ENCODE data around the gene CXCR5.
"Not testable (repeated sequence)": the region's sequence is repeated elsewhere in the genome, so short reads cannot be mapped to it uniquely, and the experiment has no call there.

CXCR5 gene, protein sequence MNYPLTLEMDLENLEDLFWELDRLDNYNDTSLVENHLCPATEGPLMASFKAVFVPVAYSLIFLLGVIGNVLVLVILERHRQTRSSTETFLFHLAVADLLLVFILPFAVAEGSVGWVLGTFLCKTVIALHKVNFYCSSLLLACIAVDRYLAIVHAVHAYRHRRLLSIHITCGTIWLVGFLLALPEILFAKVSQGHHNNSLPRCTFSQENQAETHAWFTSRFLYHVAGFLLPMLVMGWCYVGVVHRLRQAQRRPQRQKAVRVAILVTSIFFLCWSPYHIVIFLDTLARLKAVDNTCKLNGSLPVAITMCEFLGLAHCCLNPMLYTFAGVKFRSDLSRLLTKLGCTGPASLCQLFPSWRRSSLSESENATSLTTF

DNA sequence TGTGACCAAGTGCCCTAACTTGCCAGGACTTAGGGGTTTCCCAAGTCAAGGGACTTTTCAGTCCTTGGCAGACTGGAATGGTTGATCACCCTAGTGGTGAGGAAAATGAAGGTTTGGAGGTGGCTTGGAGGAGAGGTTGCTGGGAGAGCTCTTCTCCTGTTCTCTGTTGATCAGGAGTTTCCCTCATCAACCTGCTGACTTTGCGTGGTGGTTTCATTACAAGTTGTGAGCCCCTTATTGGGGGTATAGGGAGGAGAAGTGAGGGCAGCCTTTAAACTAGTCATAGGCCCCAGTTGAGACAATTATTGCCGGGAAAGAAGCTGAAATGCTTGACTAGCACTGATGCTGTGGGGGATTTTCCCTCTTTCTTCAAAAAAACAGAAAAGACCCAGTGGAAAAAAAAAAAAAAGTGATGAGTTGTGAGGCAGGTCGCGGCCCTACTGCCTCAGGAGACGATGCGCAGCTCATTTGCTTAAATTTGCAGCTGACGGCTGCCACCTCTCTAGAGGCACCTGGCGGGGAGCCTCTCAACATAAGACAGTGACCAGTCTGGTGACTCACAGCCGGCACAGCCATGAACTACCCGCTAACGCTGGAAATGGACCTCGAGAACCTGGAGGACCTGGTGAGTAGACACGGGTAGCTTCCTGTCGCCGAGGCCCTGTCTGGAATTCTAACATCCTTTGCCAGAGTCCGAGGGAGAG, at the start of gene CXCR5:
Gene CXCR5 (plus strand): TSS at position 525 of the 704 bp plus-strand sequence. CDS start 50 bp downstream, at position 575.
- TF ChIP-seq, protein P1, sequence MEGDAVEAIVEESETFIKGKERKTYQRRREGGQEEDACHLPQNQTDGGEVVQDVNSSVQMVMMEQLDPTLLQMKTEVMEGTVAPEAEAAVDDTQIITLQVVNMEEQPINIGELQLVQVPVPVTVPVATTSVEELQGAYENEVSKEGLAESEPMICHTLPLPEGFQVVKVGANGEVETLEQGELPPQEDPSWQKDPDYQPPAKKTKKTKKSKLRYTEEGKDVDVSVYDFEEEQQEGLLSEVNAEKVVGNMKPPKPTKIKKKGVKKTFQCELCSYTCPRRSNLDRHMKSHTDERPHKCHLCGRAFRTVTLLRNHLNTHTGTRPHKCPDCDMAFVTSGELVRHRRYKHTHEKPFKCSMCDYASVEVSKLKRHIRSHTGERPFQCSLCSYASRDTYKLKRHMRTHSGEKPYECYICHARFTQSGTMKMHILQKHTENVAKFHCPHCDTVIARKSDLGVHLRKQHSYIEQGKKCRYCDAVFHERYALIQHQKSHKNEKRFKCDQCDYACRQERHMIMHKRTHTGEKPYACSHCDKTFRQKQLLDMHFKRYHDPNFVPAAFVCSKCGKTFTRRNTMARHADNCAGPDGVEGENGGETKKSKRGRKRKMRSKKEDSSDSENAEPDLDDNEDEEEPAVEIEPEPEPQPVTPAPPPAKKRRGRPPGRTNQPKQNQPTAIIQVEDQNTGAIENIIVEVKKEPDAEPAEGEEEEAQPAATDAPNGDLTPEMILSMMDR (conservative IDR thresholded peaks at IDR 0.05; ENCODE audit: low read depth, low read length): peak; percentile 21
- no peak within 1 kb of the TSS for H3K4me3 ChIP-seq (ENCODE audit: low read depth, low read length)
- peak; percentile 46 for DNase-seq (ENCODE audit: low read depth)

DNA sequence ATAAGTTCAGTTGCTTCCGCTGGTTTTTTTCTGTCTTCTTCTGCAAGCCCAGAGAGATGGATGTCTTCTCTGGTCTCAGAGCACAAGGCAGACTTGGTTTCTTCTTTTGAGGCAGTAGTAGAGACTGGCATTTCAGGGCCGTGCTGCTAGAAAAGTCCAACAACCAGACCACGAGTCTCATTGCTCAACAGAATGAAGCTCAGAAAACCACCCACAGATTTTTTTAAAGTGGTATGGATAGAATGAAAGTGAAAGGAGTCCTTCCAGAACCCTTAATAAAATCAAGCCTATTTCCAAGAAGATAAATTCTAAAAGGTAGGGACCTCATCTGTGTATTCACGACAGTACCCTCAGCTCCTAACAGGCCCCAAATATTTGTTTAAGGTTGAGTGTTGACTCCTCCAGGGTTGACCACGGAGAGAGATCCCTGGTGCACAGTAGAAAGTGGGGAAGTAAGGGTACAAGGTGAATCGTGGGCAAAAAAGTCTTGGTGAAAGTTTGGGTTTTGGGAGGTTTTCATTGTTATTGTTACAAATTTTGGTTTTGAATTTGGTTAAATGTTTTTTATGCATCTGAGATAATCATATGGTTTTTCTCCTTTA, 49.2 kb upstream of the CXCR5 start:
- TF ChIP-seq, protein P1 (conservative IDR thresholded peaks at IDR 0.05; ENCODE audit: low read depth, low read length): no peak
- H3K4me3 ChIP-seq (ENCODE audit: low read depth, low read length): no peak overlapping the region
- peak; percentile 79 for DNase-seq (ENCODE audit: low read depth)

DNA sequence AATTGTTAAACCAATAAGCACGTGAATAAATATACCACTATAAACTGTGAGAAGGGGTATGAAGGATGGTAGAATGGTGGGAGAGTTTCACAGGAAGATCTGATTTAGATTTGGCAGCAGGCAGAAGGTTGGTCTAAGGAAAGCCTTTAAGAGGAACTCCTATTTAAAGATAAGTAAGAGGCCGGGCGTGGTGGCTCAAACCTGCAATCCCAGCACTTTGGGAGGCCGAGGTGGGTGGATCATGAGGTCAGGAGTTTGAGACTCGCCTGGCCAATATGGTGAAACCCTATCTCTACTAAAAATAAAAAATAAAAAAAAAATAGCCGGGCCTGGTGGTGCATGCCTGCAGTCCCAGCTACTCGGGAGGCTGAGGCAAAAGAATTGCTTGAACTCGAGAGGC, 45.8 kb upstream of the CXCR5 start:
- DNase-seq (ENCODE audit: low read depth): no peak
- no peak overlapping the region for H3K4me3 ChIP-seq (ENCODE audit: low read depth, low read length)
- TF ChIP-seq, protein P1 (conservative IDR thresholded peaks at IDR 0.05; ENCODE audit: low read depth, low read length): no peak

DNA sequence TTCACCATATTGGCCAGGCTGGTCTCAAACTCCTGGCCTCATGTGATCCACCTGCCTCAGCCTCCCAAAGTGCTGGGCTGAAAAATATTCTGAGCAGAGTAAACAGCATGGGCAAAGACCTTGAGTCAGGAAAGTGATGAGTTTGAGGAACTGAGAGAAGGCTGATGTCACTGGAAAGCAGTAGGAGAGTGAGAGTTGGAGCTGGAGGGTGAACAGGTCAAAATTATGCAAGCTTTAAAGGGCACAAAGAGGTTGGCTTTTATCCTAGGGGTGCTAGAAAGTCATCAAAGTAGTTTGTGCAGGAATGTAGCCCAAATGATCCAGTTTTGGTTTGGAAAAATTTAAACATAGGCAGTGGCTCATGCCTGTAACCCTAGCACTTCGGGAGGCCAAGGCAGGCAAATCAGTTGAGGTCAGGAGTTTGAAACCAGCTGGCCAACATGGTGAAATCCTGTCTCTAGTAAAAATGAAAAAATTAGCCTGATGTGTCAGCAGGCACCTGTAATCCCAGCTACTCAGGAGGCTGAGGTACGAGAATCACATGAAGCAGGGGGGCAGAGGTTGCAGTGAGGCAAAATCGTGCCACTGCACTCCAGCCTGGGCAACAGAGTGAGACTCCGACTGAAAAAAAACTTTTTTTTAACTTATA, 44.7 kb upstream of the CXCR5 start:
- H3K4me3 ChIP-seq (ENCODE audit: low read depth, low read length): no peak overlapping the region
- DNase-seq (ENCODE audit: low read depth): peak; percentile 8
- TF ChIP-seq, protein P1 (conservative IDR thresholded peaks at IDR 0.05; ENCODE audit: low read depth, low read length): no peak

DNA sequence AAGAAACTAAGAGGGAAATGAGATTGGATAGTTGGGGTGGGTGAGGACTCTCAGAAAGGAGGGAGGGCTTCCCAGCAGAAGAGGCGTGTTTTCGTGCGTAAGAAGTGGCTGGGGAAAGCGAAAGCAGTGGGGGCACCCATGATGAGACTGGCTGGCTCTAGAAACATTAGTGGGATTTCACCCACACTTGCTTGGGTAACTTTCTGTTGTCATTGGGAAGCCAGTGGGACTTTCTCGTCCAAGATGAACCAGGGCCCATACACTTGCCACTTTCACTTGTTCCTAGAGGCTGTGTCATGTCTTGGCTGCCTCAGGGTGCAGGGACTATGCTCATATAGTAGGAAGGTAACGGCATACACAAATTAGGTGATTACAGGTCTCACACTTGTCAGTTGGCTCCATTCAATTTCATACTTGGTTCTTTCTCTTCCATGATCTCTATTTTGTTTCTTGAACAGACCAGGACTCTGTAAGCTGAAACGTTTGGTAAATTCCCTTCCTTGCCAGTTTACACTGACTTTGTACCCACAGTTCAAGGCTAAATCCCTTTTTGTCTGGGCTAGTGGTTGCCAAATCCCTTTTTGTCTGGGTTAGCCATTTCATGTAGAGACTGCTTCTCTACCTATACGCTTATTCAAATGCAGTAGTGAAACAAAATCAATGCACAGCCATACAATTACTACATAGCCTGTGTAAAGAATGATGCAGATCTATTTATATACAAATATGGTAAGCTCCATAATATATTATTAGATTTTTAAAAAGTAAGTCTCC, 42.0 kb upstream of the CXCR5 start:
- H3K4me3 ChIP-seq (ENCODE audit: low read depth, low read length): no peak overlapping the region
- DNase-seq (ENCODE audit: low read depth): no peak
- TF ChIP-seq, protein P1 (conservative IDR thresholded peaks at IDR 0.05; ENCODE audit: low read depth, low read length): no peak

DNA sequence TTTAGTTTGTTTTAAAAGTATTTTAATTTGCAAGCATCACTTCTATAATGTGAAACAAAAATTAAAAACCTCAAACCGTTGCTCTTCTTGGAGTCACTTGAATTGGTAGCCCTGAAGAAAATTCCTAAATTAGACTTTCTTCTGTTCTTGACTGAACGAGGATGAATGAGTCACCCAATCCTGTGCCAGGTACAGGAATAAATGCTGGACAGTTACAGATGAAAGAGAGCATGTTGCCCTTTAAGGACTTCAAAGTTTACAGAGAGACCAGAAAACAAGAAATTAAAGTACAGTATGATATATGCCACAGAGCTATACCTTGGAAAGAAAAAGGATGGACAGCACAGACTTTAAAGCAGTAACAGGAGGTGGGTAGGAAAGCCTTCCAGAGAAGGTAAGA, 41.3 kb upstream of the CXCR5 start:
- peak; percentile 52 for DNase-seq (ENCODE audit: low read depth)
- TF ChIP-seq, protein P1 (conservative IDR thresholded peaks at IDR 0.05; ENCODE audit: low read depth, low read length): no peak
- H3K4me3 ChIP-seq (ENCODE audit: low read depth, low read length): no peak overlapping the region

DNA sequence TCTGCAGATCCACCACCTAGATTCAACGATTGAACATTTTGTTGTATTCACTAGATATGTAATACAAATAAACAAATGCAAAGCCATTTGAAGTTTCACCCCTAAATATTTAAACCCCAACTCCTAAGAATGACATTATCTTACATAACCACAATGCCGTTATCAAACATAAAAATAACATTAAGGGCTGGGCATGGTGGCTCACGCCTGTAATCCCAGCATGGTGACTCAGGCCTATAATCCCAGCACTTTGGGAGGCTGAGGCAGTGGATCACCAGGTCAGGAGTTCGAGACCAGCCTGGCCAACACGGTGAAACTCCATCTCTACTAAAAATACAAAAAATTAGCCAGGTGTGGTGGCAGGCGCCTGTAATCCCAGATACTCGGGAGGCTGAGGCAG, 40.8 kb upstream of the CXCR5 start:
- H3K4me3 ChIP-seq (ENCODE audit: low read depth, low read length); DNase-seq (ENCODE audit: low read depth): not testable (repeated sequence)
